Duodenal mucosa (tissue), 2 donors: ENCODE data around the gene GJB4.

ENCODE experiments used
- H3K27ac ChIP-seq: one replicate; pipeline ENCODE4 v1.7.0; 2013; ENCODE audit warnings: low read depth, low read length
- H3K27me3 ChIP-seq, 2 donors: one replicate each; pipeline ENCODE4 v1.7.0; 2013; ENCODE audit warnings: low read length in 2 of 2, control low read depth in 1 of 2; ENCODE audit not compliant: insufficient read depth in 2 of 2, control insufficient read depth in 1 of 2
- H3K36me3 ChIP-seq, 2 donors: one replicate each; pipeline ENCODE4 v1.7.0; 2013; ENCODE audit warnings: low read length in 2 of 2, control low read depth in 1 of 2; ENCODE audit not compliant: insufficient read depth in 2 of 2, control insufficient read depth in 1 of 2
- H3K4me1 ChIP-seq, 2 donors: one replicate each; pipeline ENCODE4 v1.7.0; 2013; ENCODE audit warnings: low read length in 2 of 2, control low read depth in 1 of 2; ENCODE audit not compliant: insufficient read depth in 2 of 2, control insufficient read depth in 1 of 2
- H3K4me3 ChIP-seq, 2 donors: one replicate each; pipeline ENCODE4 v1.7.0; 2013; ENCODE audit warnings: low read length in 2 of 2, low read depth in 1 of 2
- H3K9ac ChIP-seq, 2 donors: one replicate each; pipeline ENCODE4 v1.7.0; 2013; ENCODE audit warnings: low read length in 2 of 2, low read depth in 1 of 2
- H3K9me3 ChIP-seq, 2 donors: one replicate each; pipeline ENCODE4 v1.7.0; 2013; ENCODE audit warnings: low read length in 2 of 2, control low read depth in 1 of 2; ENCODE audit not compliant: control insufficient read depth in 1 of 2

The GJB4 gene

GRCh38 chr1:34759503-34760357 lies at the start of gene GJB4:
GJB4 (plus strand) TSS chr1:34759740; CDS start chr1:34761255, 1,515 bp downstream.
- Histone ChIP-seq H3K36me3 (no peaks in the 10 kb centered on the region), H3K9me3 (no peaks in the 10 kb centered on the region), H3K4me1 (no peaks in the 10 kb centered on the region), H3K27me3 (no peaks in the 10 kb centered on the region), H3K9ac (no peak within 1 kb of the TSS), H3K4me3 (no peak within 1 kb of the TSS), H3K27ac (no peak within 1 kb of the TSS)

GRCh38 chr1:34710812-34711211 lies 48.7 kb upstream of the GJB4 start:
- no peaks in the 10 kb centered on the region for H3K36me3 ChIP-seq
- no peak overlapping the region for H3K4me3 ChIP-seq
- H3K27ac ChIP-seq: no peak overlapping the region
- no peaks in the 10 kb centered on the region for H3K9me3 ChIP-seq
- peaks cover 0 to 2% of the 10 kb centered on the region in 2 donors for H3K27me3 ChIP-seq
- H3K9ac ChIP-seq: no peak overlapping the region
- H3K4me1 ChIP-seq: no peaks in the 10 kb centered on the region

GRCh38 chr1:34711485-34711884 lies 48.1 kb upstream of the GJB4 start:
- no peaks in the 10 kb centered on the region for H3K36me3 ChIP-seq
- H3K9ac ChIP-seq: no peak overlapping the region
- no peak overlapping the region for H3K4me3 ChIP-seq
- H3K4me1 ChIP-seq: no peaks in the 10 kb centered on the region
- H3K27ac ChIP-seq: no peak overlapping the region
- no peaks in the 10 kb centered on the region for H3K9me3 ChIP-seq
- H3K27me3 ChIP-seq: peaks cover 0 to 5% of the 10 kb centered on the region in 2 donors

GRCh38 chr1:34712007-34712688 lies 47.4 kb upstream of the GJB4 start:
- Histone ChIP-seq H3K9me3 (no peaks in the 10 kb centered on the region), H3K27ac (no peak overlapping the region), H3K4me3 (no peak overlapping the region), H3K9ac (no peak overlapping the region), H3K36me3 (no peaks in the 10 kb centered on the region), H3K27me3 (peaks cover 0 to 6% of the 10 kb centered on the region in 2 donors), H3K4me1 (no peaks in the 10 kb centered on the region)

GRCh38 chr1:34713443-34713842 lies 46.1 kb upstream of the GJB4 start:
- Histone ChIP-seq H3K27me3 (peaks cover 0 to 6% of the 10 kb centered on the region in 2 donors), H3K4me3 (no peak overlapping the region), H3K36me3 (no peaks in the 10 kb centered on the region), H3K4me1 (no peaks in the 10 kb centered on the region), H3K9ac (no peak overlapping the region), H3K27ac (no peak overlapping the region), H3K9me3 (no peaks in the 10 kb centered on the region)

GRCh38 chr1:34714386-34714785 lies 45.2 kb upstream of the GJB4 start:
- H3K4me1 ChIP-seq: no peaks in the 10 kb centered on the region
- no peaks in the 10 kb centered on the region for H3K9me3 ChIP-seq
- no peak overlapping the region for H3K27ac ChIP-seq
- H3K27me3 ChIP-seq: peaks cover 0 to 6% of the 10 kb centered on the region in 2 donors
- no peaks in the 10 kb centered on the region for H3K36me3 ChIP-seq
- H3K9ac ChIP-seq: no peak overlapping the region
- no peak overlapping the region for H3K4me3 ChIP-seq

- H3K27ac ChIP-seq: no peak overlapping the region
- no peaks in the 10 kb centered on the region for H3K36me3 ChIP-seq
- H3K9ac ChIP-seq: no peak overlapping the region
- no peak overlapping the region for H3K4me3 ChIP-seq
- no peaks in the 10 kb centered on the region for H3K4me1 ChIP-seq
- no peaks in the 10 kb centered on the region for H3K9me3 ChIP-seq
- H3K27me3 ChIP-seq: peaks cover 0 to 6% of the 10 kb centered on the region in 2 donors
Measured at GRCh38 chr1:34715139-34715538, 44.4 kb upstream of the GJB4 start.

- H3K36me3 ChIP-seq: no peaks in the 10 kb centered on the region
- no peak overlapping the region for H3K27ac ChIP-seq
- H3K4me3 ChIP-seq: no peak overlapping the region
- no peak overlapping the region for H3K9ac ChIP-seq
- no peaks in the 10 kb centered on the region for H3K9me3 ChIP-seq
- H3K27me3 ChIP-seq: peaks cover 0 to 4% of the 10 kb centered on the region in 2 donors
- H3K4me1 ChIP-seq: no peaks in the 10 kb centered on the region
Measured at GRCh38 chr1:34721241-34721640, 38.3 kb upstream of the GJB4 start.

- no peaks in the 10 kb centered on the region for H3K36me3 ChIP-seq
- H3K9ac ChIP-seq: no peak overlapping the region
- no peaks in the 10 kb centered on the region for H3K27me3 ChIP-seq
- no peak overlapping the region for H3K4me3 ChIP-seq
- no peaks in the 10 kb centered on the region for H3K4me1 ChIP-seq
- H3K27ac ChIP-seq: no peak overlapping the region
- no peaks in the 10 kb centered on the region for H3K9me3 ChIP-seq
Measured at GRCh38 chr1:34721646-34722355, 37.7 kb upstream of the GJB4 start.

- H3K9ac ChIP-seq: no peak overlapping the region
- H3K4me3 ChIP-seq: no peak overlapping the region
- no peaks in the 10 kb centered on the region for H3K4me1 ChIP-seq
- H3K36me3 ChIP-seq: no peaks in the 10 kb centered on the region
- no peaks in the 10 kb centered on the region for H3K9me3 ChIP-seq
- H3K27ac ChIP-seq: no peak overlapping the region
- H3K27me3 ChIP-seq: no peaks in the 10 kb centered on the region
Measured at GRCh38 chr1:34726861-34727260, 32.7 kb upstream of the GJB4 start.
